Adipocyte (in vitro differentiated cells): ENCODE results near the gene RIMOC1.

Experiments used
- DNase-seq: peaks from one replicate; pipeline ENCODE4 v3.0.0-alpha.2; 2015; ENCODE audit warnings: low read depth
- H3K27me3 ChIP-seq: replicated peaks from 2 replicates; pipeline ENCODE4 v1.7.0; 2013; ENCODE audit warnings: mild to moderate bottlenecking, low read length, moderate library complexity; ENCODE audit not compliant: control insufficient read depth, insufficient read depth
- H3K36me3 ChIP-seq: 2 replicates; pipeline ENCODE4 v1.7.0; 2013; ENCODE audit warnings: low read length, mild to moderate bottlenecking, moderate library complexity; ENCODE audit not compliant: control insufficient read depth, insufficient read depth, severe bottlenecking
- H3K4me1 ChIP-seq: 2 replicates; pipeline ENCODE4 v1.7.0; 2013; ENCODE audit warnings: mild to moderate bottlenecking, low read length, moderate library complexity; ENCODE audit not compliant: control insufficient read depth, insufficient read depth
- H3K4me3 ChIP-seq: 2 replicates; pipeline ENCODE4 v1.7.0; 2013; ENCODE audit warnings: mild to moderate bottlenecking, low read length, moderate library complexity
- H3K9ac ChIP-seq: 2 replicates; pipeline ENCODE4 v1.7.0; 2013; ENCODE audit warnings: mild to moderate bottlenecking, low read length, moderate library complexity
- H3K9me3 ChIP-seq: 2 replicates; pipeline ENCODE4 v1.7.0; 2013; ENCODE audit warnings: mild to moderate bottlenecking, low read length, moderate library complexity; ENCODE audit not compliant: control insufficient read depth

Gene RIMOC1

DNA sequence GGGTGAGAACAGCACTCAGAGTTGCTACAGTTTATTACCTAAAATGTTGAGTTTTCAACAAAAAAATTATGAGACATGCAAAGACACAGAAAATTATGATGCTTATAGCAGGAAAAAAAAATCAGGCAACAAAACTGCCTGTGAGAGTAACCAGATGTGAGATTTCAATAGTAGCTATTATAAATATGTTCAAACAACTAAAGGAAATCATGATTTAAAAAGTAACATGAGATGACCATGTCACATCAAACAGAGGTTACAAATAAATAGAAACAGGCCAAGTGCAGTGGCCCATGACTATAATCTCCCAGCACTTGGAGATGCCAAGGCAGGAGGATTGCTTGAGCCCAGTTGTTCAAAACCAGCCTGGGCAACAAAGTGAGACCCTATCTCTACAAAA, 12.1 kb upstream of the RIMOC1 start:
- no peaks in the 10 kb centered on the region for H3K9me3 ChIP-seq
- H3K4me3 ChIP-seq: no peak overlapping the region
- H3K9ac ChIP-seq: no peak overlapping the region
- DNase-seq: no peak
- no peaks in the 10 kb centered on the region for H3K36me3 ChIP-seq
- H3K27me3 ChIP-seq: peaks cover 5% of the 10 kb centered on the region
- no peaks in the 10 kb centered on the region for H3K4me1 ChIP-seq

DNA sequence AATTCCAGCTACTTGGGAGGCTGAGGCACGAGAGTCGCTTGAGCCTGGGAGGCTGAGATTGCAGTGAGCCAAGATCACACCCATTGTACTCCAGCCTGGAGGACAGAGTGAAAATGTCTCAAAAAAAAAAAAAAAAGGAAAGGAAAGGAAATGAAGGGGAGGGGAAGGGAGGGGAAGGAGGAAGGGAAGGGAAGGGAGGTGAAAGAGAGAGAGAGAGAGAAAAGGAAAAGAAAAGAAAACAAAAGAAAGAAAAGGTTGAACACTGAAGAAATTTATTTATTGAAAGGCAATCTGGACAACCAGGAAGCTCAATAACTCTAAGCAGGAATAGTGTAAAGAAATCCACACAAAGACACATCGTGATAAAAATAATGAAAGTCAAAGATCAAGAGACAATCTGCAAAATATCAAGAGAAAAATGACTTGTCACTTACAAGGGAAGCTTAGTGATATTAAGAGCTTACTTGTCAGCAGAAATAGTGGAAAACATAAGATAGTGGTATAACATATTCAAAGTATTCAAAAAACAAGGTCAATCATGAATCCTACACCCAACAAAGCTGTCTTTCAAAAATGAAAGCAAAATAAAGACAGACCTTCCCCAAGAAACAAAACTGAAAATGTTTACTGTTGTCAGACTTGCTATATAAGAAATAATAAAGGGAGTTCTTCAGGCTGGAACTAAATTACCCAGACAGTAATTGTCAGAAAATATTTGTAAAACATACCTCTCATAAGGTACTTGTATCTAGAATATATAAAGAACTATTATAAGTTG, 10.9 kb upstream of the RIMOC1 start:
- Histone ChIP-seq H3K36me3 (no peaks in the 10 kb centered on the region), H3K27me3 (peaks cover 5% of the 10 kb centered on the region), H3K9ac (no peak overlapping the region), H3K4me1 (no peaks in the 10 kb centered on the region), H3K4me3 (no peak overlapping the region), H3K9me3 (no peaks in the 10 kb centered on the region)
- DNase-seq: no peak

DNA sequence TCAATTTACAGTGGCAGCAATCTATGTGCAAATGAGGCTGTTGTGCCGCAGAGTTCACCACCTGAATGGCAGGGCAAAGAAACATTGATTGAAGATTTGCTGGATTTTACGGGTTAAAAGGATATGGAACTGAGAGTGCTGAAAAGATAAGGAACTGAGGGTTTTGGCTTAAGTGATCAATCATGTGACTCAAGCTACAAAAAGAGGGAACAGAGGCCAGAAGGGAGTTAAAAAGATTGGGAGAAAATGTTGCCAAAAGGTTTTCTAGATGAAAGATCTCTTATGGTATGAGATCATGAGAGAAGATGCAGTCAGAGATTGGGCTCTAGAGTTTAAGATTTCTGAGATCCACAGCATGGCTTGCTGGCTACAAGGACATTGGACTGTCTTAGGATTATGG, 7.9 kb upstream of the RIMOC1 start:
- Histone ChIP-seq H3K9me3 (no peaks in the 10 kb centered on the region), H3K27me3 (peaks cover 5% of the 10 kb centered on the region), H3K9ac (no peak overlapping the region), H3K4me1 (no peaks in the 10 kb centered on the region), H3K36me3 (no peaks in the 10 kb centered on the region), H3K4me3 (no peak overlapping the region)
- no peak for DNase-seq

DNA sequence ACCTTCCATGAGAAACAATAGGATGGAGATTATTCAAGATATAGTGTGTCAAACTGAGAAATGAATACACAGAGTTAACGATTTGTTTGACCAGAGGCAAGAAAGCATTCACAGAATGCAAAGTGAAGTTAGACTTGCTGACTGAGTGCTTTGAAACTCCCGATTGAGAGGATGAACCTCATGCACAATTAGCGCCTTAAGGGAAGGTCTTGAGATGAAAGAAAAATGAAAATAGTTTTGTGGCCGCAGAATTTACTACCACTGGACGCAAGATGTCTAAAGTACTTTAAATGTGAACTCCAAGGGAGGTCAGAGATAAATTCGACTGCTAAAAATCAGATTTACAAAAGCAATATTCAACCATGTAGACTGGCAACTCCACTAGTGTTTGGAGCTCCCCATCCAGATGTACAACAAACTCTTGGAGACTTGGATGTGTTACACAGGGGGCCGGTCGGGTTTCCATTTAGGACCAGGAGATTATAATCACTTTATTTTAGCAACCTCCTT, 707 bp upstream of the RIMOC1 start:
- peaks cover 14% of the 10 kb centered on the region for H3K36me3 ChIP-seq
- peak overlapping the region; percentile 93 for H3K4me3 ChIP-seq

DNA sequence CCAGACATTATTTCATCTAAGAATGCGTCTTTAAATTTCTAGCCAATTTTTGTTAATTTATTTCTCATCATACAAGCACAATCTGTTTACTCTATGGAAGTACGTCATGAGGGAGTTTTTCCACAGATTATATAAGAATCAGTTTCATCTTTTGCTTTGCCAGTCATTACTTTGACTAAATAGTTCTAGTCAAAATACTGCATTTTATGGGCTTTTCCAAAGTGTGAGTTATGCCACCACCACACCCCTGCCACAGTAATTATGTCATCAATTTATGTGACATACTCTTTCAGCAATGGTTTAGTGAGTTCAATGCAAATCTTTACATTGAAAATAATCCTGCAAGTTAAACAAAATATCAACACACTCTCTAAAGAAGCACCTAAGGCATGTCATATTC, 2.0 kb downstream of the RIMOC1 start:
- DNase-seq: no peak
- no peak overlapping the region for H3K9ac ChIP-seq
- H3K27me3 ChIP-seq: no peaks in the 10 kb centered on the region
- H3K4me1 ChIP-seq: peaks cover 39% of the 10 kb centered on the region
- peaks cover 41% of the 10 kb centered on the region for H3K36me3 ChIP-seq
- no peaks in the 10 kb centered on the region for H3K9me3 ChIP-seq
- H3K4me3 ChIP-seq: no peak overlapping the region

More for the DNA sequence above, 707 bp upstream of the RIMOC1 start:
- no peak for DNase-seq
- Histone ChIP-seq H3K9ac (peak overlapping the region; percentile 79), H3K4me1 (peaks cover 33% of the 10 kb centered on the region), H3K9me3 (no peaks in the 10 kb centered on the region), H3K27me3 (no peaks in the 10 kb centered on the region)

DNA sequence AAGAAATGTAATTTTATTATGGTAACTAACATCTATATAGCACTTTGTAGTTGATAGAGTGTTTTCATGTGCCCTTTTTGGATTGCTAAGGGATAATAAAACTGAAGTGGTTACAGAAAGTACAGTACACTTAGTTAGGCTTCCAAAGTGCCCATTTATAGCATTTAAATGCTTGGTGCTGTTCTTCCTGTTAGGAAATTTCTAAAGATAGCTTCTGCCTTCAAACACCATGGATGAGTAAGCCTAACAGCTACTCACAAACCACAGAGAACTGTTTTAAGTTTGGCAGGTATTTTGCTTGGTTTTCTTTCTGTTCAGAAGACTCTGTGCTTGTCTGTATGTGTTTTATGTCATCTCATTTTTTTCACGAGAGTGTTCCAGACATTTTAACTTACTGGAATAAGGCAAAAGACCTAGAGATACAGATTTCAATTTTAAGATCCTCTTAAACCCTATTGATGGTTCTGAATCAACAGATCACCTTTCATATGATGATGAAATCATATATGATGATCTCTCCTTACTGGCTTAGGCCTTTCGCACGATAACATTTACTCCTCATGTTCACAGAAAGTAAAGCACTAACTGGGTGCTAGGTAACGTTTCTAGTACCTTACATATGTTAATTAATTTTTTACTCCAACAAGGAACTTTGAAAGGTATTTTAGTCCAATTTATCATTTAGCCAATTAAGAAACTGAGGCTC, 4.4 kb downstream of the RIMOC1 start:
- Histone ChIP-seq H3K36me3 (peaks cover 65% of the 10 kb centered on the region), H3K4me1 (peaks cover 36% of the 10 kb centered on the region), H3K27me3 (no peaks in the 10 kb centered on the region), H3K9me3 (no peaks in the 10 kb centered on the region), H3K4me3 (no peak overlapping the region), H3K9ac (peak overlapping the region; percentile 46)
- DNase-seq: peak; percentile 39

DNA sequence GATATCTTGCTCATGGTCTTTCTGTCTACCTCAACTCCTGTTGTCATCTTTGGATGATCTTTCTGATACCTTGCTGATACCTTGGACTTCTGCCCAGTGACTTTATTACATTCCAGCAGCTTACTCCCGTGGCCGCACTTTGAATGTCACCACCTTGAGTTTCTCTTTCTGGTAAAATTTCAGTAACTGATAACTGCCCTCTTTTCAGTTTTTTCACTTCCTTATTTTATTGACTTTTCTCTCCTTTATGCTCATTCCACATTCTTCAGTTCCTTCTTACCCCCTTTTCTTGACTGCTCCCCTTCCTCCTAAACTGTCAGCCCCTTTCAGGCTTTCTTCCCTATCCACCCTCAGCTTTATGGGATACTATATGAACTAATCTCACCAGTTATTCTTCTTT, 14.0 kb downstream of the RIMOC1 start:
- H3K4me1 ChIP-seq: no peaks in the 10 kb centered on the region
- H3K4me3 ChIP-seq: no peak overlapping the region
- no peaks in the 10 kb centered on the region for H3K27me3 ChIP-seq
- H3K9me3 ChIP-seq: no peaks in the 10 kb centered on the region
- no peak for DNase-seq
- H3K36me3 ChIP-seq: peaks cover 78% of the 10 kb centered on the region
- H3K9ac ChIP-seq: no peak overlapping the region

DNA sequence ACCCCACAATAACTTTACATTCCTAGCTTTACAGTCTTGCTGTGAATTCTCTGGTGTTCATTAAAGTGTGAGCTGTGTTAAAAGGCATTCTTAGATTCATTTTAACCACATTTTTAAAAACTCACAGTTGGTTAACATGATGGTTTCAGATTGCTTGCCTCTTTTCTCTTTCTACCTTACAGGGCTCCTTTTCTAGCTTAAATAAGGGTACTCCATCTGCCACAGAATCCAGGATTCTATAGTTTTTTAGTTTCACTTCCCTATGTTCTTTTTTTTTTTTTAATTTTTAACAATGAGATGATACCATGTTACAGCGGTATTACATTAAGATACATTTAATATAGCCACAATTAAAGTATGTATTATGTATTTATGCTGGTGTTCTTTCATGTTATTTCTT, 17.0 kb downstream of the RIMOC1 start:
- no peak for DNase-seq
- H3K9ac ChIP-seq: no peak overlapping the region
- peaks cover 11% of the 10 kb centered on the region for H3K4me1 ChIP-seq
- no peak overlapping the region for H3K4me3 ChIP-seq
- peaks cover 50% of the 10 kb centered on the region for H3K36me3 ChIP-seq
- H3K9me3 ChIP-seq: no peaks in the 10 kb centered on the region
- H3K27me3 ChIP-seq: no peaks in the 10 kb centered on the region

DNA sequence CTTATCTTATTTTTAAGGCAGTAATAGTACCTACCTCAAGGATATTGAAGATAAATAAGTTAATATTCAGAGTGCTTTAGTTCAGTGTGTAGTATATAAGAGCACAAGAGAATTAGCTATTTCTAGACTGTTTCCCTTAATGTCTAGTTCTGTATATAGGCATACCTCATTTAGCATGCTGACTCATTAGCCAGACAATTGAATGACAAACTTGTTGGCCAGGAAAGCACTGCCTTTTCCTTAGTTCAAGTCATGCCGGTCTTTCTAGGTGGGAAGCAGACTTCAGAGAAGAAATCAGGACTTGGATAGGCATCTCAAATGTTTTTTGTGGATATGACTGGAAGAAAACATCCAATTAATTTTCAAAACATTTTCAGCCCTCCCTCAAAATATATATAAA, 17.7 kb downstream of the RIMOC1 start:
- peak; percentile 17 for DNase-seq
- Histone ChIP-seq H3K4me1 (peaks cover 11% of the 10 kb centered on the region), H3K36me3 (peaks cover 44% of the 10 kb centered on the region), H3K27me3 (no peaks in the 10 kb centered on the region), H3K9me3 (no peaks in the 10 kb centered on the region), H3K9ac (no peak overlapping the region), H3K4me3 (no peak overlapping the region)

DNA sequence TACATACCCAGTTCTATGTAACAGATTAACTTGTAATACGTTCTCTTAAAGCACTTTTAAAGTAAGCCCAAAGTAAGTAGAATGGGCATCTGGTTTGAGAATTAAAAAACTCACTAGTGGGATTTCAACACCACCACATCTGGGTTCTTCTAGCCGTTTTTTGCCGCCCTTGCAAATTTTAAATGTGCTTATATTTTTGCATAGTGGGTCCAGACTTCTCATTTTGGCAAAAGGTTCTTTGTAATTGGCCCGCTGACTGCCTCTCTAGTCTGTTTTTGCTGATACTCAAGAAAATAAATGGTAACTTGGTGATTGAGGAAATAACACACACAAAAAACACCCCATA, 20.4 kb downstream of the RIMOC1 start:
- peaks cover 11% of the 10 kb centered on the region for H3K4me1 ChIP-seq
- peak; percentile 24 for DNase-seq
- no peaks in the 10 kb centered on the region for H3K27me3 ChIP-seq
- H3K9ac ChIP-seq: peak overlapping the region; percentile 90
- H3K36me3 ChIP-seq: peaks cover 18% of the 10 kb centered on the region
- peak overlapping the region; percentile 87 for H3K4me3 ChIP-seq
- no peaks in the 10 kb centered on the region for H3K9me3 ChIP-seq

DNA sequence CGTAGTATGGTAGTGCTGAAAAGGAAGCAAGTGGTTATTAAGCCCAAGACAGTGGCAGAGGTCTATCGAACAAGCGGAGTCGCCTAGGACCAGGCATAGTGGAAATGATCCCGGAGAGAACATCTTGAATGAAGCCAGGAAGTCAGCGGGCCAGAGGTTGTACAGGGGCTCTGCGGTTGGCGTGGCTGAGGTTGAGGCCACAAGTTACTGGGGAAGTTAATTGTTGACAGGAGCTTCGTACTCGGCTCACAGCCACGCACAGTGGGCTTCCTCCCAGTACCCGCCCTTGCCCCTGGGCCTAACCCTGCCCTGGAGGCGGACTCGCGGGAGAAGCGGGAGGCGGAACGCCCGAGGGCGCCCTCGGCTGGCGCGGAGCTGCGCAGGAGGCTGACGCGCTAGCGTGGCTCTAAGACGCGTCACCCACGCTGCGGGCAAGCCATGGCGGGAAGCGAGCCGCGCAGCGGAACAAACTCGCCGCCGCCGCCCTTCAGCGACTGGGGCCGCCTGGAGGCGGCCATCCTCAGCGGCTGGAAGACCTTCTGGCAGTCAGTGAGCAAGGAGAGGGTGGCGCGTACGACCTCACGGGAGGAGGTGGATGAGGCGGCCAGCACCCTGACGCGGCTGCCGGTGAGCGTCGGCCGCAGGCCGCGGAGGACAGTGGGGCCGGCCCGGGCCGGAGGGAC, 20.9 kb downstream of the RIMOC1 start, which contains the start of gene FBXO4:
TSS of gene FBXO4 (plus strand) at position 410 of the 683 bp plus-strand sequence. CDS start at position 439, 29 bp downstream.
- H3K9me3 ChIP-seq: no peaks in the 10 kb centered on the region
- peak; percentile 96 for DNase-seq
- H3K27me3 ChIP-seq: no peaks in the 10 kb centered on the region
- H3K4me3 ChIP-seq: peak within 1 kb of the TSS; percentile 87
- peak within 1 kb of the TSS; percentile 90 for H3K9ac ChIP-seq
- H3K4me1 ChIP-seq: peaks cover 11% of the 10 kb centered on the region
- peaks cover 18% of the 10 kb centered on the region for H3K36me3 ChIP-seq
